Limb (tissue), 2 donors: Measurements from ENCODE around the gene ANP32A.

Experiments used
- DNase-seq, 2 donors: peaks; one replicate each; pipeline ENCODE4 v3.0.0-alpha.2; 2016; ENCODE audit errors: extremely low spot score in 2 of 2

The ANP32A gene

GRCh38 chr15:68819495-68820294 lies 1.0 kb downstream of the ANP32A start:
- peak; percentile 80 to 87 for DNase-seq

GRCh38 chr15:68818769-68819494 lies 1.8 kb downstream of the ANP32A start:
- peak in 1 of 2 donors; percentile 76 for DNase-seq

- DNase-seq = peak; percentile 64 to 88
These were observed 2.5 kb downstream of the ANP32A start for GRCh38 chr15:68818066-68818768.

GRCh38 chr15:68817304-68818065 lies 3.2 kb downstream of the ANP32A start:
- peak; percentile 62 to 87 for DNase-seq

GRCh38 chr15:68816795-68817303 lies 3.8 kb downstream of the ANP32A start:
- no peak for DNase-seq

GRCh38 chr15:68816158-68816557 lies 4.5 kb downstream of the ANP32A start:
- DNase-seq = no peak

GRCh38 chr15:68815598-68815997 lies 5.1 kb downstream of the ANP32A start:
- DNase-seq = no peak

- DNase-seq = no peak
These were observed 6.1 kb downstream of the ANP32A start for GRCh38 chr15:68814596-68814995.

- DNase-seq = no peak
These were observed 7.9 kb downstream of the ANP32A start for GRCh38 chr15:68812597-68813431.

GRCh38 chr15:68812069-68812468 lies 8.6 kb downstream of the ANP32A start:
- DNase-seq = no peak

- DNase-seq = no peak
These were observed 11.2 kb downstream of the ANP32A start for GRCh38 chr15:68809517-68809916.

GRCh38 chr15:68808770-68809169 lies 11.9 kb downstream of the ANP32A start:
- DNase-seq = no peak

- DNase-seq = no peak
These were observed 12.6 kb downstream of the ANP32A start for GRCh38 chr15:68808091-68808490.

- no peak for DNase-seq
These were observed 13.4 kb downstream of the ANP32A start for GRCh38 chr15:68807249-68807648.

GRCh38 chr15:68806220-68807060 lies 14.3 kb downstream of the ANP32A start:
- no peak for DNase-seq

GRCh38 chr15:68802373-68802772 lies 18.3 kb downstream of the ANP32A start:
- DNase-seq = no peak

GRCh38 chr15:68801572-68802148 lies 19.0 kb downstream of the ANP32A start:
- DNase-seq = no peak

GRCh38 chr15:68800875-68801274 lies 19.8 kb downstream of the ANP32A start:
- no peak for DNase-seq
